Measurements from ENCODE around the gene NEURL1.
A peak's percentile ranks its signal among the peaks of the same experiment; 100 is the strongest.
"Not testable (repeated sequence)": the region's sequence is repeated elsewhere in the genome, so short reads cannot be mapped to it uniquely, and the experiment has no call there.

Gene NEURL1

GRCh38 chr10:103463499-103463898, 30.0 kb upstream of the NEURL1 start:
- DNase-seq (ENCODE audit: low read depth in 3 of 3, low spot score in 1 of 3): no peak

- DNase-seq (ENCODE audit: low read depth in 3 of 3, low spot score in 1 of 3): no peak
These were observed 27.9 kb upstream of the NEURL1 start for GRCh38 chr10:103465411-103466179.

- DNase-seq (ENCODE audit: low read depth in 3 of 3, low spot score in 1 of 3): no peak
These were observed 26.8 kb upstream of the NEURL1 start for GRCh38 chr10:103466734-103467133.

- no peak for DNase-seq (ENCODE audit: low read depth in 3 of 3, low spot score in 1 of 3)
These were observed 26.1 kb upstream of the NEURL1 start for GRCh38 chr10:103467406-103467805.

GRCh38 chr10:103469201-103469600, 24.3 kb upstream of the NEURL1 start:
- DNase-seq (ENCODE audit: low read depth in 3 of 3, low spot score in 1 of 3): no peak

- peak in 2 of 3 donors; percentile 30 to 41 for DNase-seq (ENCODE audit: low read depth in 3 of 3, low spot score in 1 of 3)
These were observed 22.5 kb upstream of the NEURL1 start for GRCh38 chr10:103470761-103471653.

- DNase-seq (ENCODE audit: low read depth in 3 of 3, low spot score in 1 of 3): no peak
These were observed 21.5 kb upstream of the NEURL1 start for GRCh38 chr10:103472005-103472404.

- DNase-seq (ENCODE audit: low read depth in 3 of 3, low spot score in 1 of 3): no peak
These were observed 20.2 kb upstream of the NEURL1 start for GRCh38 chr10:103473261-103473671.

GRCh38 chr10:103474077-103474476, 19.4 kb upstream of the NEURL1 start:
- no peak for DNase-seq (ENCODE audit: low read depth in 3 of 3, low spot score in 1 of 3)

- DNase-seq (ENCODE audit: low read depth in 3 of 3, low spot score in 1 of 3): no peak
These were observed 18.1 kb upstream of the NEURL1 start for GRCh38 chr10:103475437-103475836.

GRCh38 chr10:103476046-103476768, 17.3 kb upstream of the NEURL1 start:
- no peak for DNase-seq (ENCODE audit: low read depth in 3 of 3, low spot score in 1 of 3)

- DNase-seq (ENCODE audit: low read depth in 3 of 3, low spot score in 1 of 3): no peak
These were observed 14.8 kb upstream of the NEURL1 start for GRCh38 chr10:103478671-103479070.

- no peak for DNase-seq (ENCODE audit: low read depth in 3 of 3, low spot score in 1 of 3)
These were observed 14.4 kb upstream of the NEURL1 start, which contains the start of gene CALHM3 for GRCh38 chr10:103479135-103479534. Gene CALHM3 (minus strand): TSS chr10:103479240. CDS start chr10:103479032, 208 bp downstream.

- no peak for DNase-seq (ENCODE audit: low read depth in 3 of 3, low spot score in 1 of 3)
These were observed 13.0 kb upstream of the NEURL1 start for GRCh38 chr10:103480521-103480920.

GRCh38 chr10:103481974-103482531, 11.5 kb upstream of the NEURL1 start:
- DNase-seq (ENCODE audit: low read depth in 3 of 3, low spot score in 1 of 3): no peak

GRCh38 chr10:103486635-103487409, 6.7 kb upstream of the NEURL1 start:
- DNase-seq (ENCODE audit: low read depth in 3 of 3, low spot score in 1 of 3): not testable (repeated sequence)

GRCh38 chr10:103487410-103487708, 6.1 kb upstream of the NEURL1 start:
- DNase-seq (ENCODE audit: low read depth in 3 of 3, low spot score in 1 of 3): no peak

GRCh38 chr10:103490986-103491314, 2.6 kb upstream of the NEURL1 start:
- DNase-seq (ENCODE audit: low read depth in 3 of 3, low spot score in 1 of 3): no peak

GRCh38 chr10:103491729-103492364, 1.7 kb upstream of the NEURL1 start:
- DNase-seq (ENCODE audit: low read depth in 3 of 3, low spot score in 1 of 3): no peak

GRCh38 chr10:103492655-103493261, 747 bp upstream of the NEURL1 start:
- no peak for DNase-seq (ENCODE audit: low read depth in 3 of 3, low spot score in 1 of 3)

Data from stimulated activated CD4-positive, alpha-beta T cell treated with anti-CD3 and anti-CD28 coated beads, TNF-alpha, amount 100 ng/mL, for 1 hour (primary cell).